NCI-H2029 (cell line): ENCODE data around the gene COL20A1.
"Not testable (repeated sequence)": the region's sequence is repeated elsewhere in the genome, so short reads cannot be mapped to it uniquely, and the experiment has no call there.

Source experiments
- DNase-seq: peaks from one replicate; lab custom pipeline; 2025; lab: John Stamatoyannopoulos, UW

COL20A1 gene

GRCh38 chr20:63291811-63292210 is 1.2 kb upstream of the COL20A1 start:
- no peak for DNase-seq

DNA sequence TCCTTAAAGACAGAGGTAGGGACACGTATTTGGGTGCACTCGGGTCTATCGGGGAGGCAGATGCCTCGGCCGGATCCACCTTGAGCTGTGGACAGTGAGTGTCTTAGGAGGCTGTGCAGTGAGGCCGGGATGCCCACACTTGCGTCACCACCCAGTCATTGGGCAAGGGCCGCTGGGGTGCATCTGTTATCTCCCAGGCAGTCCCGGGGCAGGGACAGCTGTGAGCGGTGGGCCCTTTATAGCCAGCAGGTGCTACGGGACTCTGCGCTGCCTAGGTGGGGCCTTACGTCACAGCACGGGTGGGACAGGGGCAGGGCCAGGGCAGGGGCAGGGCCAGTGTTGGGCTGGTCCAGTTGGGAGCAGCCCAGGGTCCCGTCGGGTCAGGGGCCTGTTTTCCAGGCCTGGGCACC is 689 bp upstream of the COL20A1 start:
- DNase-seq: no peak

- no peak for DNase-seq
These were observed 470 bp downstream of the COL20A1 start for GRCh38 chr20:63293456-63293855.

- DNase-seq: no peak
These were observed 1.0 kb downstream of the COL20A1 start for GRCh38 chr20:63293871-63294535.

- DNase-seq: no peak
These were observed 1.5 kb downstream of the COL20A1 start for GRCh38 chr20:63294536-63294900.

GRCh38 chr20:63295018-63295417 is 2.0 kb downstream of the COL20A1 start:
- no peak for DNase-seq

DNA sequence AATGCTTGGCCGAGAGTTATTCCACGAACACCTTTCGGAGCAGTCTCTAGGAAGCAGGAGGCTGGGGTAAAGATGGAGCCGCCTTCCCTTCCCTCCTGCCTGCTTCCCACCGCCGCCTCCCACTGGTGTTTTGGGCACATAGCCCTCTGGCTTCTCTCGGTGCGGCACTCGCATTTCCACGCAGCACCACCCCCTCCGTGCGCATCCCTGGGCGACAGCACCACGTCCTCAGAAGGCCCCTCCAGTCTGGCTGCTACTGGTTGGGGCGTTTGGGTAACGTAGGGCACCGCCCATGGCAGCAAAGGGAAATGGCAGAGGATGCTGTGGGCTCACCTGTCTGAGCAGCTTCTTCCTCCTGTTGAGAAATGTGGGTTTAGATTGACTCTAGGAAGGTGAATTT is 2.4 kb downstream of the COL20A1 start:
- no peak for DNase-seq

GRCh38 chr20:63295846-63296245 is 2.9 kb downstream of the COL20A1 start:
- no peak for DNase-seq

GRCh38 chr20:63296531-63297299 is 3.7 kb downstream of the COL20A1 start:
- no peak for DNase-seq

DNA sequence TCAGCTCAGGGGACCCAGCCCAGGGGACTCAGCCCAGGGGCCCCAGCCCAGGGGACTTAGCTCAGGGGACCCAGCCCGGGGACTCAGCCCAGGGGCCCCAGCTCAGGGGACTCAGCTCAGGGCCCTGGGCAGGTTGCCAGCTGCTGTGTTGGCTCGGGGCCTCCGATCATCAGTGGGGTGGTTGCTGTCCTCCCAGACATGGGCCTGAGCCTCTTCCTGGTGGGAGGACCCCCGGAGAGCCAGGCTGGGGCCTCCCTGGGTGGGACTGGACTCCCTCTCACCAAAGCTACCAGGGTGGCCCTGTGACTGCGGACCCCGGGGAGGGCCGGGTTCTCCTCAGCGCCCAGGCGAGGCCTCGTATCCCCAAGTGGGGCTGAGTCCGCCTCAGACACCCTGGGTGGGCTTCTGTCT is 4.4 kb downstream of the COL20A1 start:
- no peak for DNase-seq

GRCh38 chr20:63297796-63298572 is 5.0 kb downstream of the COL20A1 start:
- DNase-seq: no peak

GRCh38 chr20:63298731-63299312 is 5.8 kb downstream of the COL20A1 start:
- no peak for DNase-seq

DNA sequence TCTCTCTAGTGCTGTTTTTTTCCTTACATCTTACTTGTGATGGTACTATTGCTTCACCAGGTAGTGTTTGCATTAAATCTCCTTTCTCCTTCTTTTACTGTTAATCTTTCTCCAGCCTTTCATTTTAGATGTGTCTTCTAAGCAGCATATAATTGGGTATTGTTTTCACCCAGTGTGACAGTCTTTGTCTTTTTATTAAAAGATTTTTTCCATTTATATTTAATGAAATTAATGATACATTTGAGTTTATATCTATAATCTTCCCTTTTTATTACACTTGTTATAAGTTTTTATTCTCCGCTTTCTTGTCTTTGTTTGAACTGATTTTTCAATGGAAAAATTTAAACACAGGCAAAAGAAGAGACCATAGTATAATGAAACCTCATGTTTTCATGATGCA is 8.7 kb downstream of the COL20A1 start:
- DNase-seq: no peak

DNA sequence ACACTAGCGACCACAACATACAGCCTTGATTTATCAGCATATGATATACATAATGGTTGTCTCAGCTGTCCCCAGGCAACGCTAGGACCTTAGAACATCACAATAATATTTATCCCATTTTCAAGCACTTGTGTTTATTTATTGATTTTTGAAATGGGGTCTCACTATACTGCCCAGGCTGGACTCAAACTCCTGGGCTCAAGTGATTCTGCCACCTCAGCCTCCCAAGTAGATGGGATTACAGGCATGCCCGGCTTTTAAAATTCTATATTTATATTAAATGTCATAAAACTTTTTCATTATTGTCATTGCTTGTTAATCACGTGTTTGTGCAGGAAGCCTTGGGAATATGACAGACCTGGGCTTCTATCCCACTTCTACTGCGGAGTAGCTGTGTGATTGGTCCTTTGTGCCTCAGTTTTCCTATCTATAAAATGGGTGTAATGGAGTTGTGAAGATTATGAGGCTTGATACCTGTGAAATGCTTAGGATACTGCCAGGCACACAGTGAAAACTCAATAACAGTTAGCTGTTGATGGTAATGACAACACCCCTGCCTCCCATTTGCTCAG is 10.2 kb downstream of the COL20A1 start:
- no peak for DNase-seq

GRCh38 chr20:63305393-63305792 is 12.4 kb downstream of the COL20A1 start:
- DNase-seq: no peak

GRCh38 chr20:63305933-63306672 is 13.1 kb downstream of the COL20A1 start:
- not testable (repeated sequence) for DNase-seq

- no peak for DNase-seq
These were observed 13.9 kb downstream of the COL20A1 start for GRCh38 chr20:63306673-63307537.

DNA sequence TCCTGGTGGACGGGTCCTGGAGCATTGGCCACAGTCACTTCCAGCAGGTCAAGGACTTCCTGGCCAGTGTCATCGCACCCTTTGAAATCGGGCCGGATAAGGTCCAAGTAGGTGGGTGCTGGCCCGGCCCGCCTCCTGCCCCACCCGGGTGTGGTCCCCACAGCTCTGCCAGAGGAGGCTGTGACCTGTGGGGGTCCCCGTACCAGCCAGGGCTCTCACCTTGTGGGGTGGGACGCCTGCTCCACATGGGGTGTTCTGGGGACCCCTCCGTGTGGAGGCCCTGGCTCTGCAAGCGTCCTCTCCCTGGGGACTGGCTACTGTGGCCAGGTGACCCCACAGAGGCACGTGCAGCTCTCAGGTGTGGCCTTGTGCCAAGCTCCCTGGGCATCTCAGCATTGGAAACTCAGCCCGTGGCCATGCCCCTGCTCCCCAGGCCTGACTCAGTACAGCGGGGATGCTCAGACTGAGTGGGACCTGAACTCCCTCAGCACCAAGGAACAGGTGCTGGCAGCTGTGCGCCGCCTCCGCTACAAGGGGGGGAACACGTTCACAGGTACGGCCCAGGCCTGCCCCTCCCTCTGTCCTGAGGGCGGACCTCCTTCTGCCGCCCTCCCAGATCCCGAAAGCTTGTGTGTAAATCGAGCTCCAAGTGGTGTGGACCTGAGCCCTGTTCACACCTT is 14.7 kb downstream of the COL20A1 start:
- DNase-seq: no peak

DNA sequence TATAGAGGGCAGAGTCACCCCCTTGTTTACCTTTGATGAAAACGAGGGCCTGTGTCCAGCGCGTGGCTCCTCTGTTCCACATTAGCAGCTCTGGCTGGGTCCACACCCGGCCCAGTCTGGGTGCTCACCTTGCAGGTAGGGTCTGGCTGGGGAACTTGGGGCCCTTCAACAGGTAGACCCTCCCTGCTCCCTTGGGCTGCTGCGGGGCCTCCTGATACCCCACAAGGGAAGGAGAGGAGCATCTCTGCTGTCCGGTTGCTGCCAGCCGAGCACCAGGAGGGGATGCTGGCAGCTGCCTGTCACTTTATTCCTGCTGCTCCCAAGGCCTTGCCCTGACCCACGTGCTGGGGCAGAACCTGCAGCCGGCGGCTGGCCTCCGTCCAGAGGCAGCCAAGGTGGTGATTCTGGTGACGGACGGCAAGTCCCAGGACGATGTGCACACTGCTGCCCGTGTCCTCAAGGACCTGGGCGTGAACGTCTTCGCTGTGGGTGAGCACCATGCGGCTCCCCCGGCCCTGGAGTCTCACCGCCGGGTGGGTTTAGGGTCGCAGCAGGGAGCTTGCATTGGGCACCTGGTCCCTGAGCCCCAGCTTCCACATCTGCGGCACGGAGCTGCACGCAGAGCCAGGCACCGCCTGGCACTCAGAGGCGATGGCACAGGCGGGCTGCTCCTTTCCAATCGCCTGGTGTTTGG is 15.4 kb downstream of the COL20A1 start:
- no peak for DNase-seq
